ENCODE measurements around the gene MVP.
A peak's percentile ranks its signal among the peaks of the same experiment; 100 is the strongest.
"Not testable (repeated sequence)": the region's sequence is repeated elsewhere in the genome, so short reads cannot be mapped to it uniquely, and the experiment has no call there.

The MVP gene

DNA sequence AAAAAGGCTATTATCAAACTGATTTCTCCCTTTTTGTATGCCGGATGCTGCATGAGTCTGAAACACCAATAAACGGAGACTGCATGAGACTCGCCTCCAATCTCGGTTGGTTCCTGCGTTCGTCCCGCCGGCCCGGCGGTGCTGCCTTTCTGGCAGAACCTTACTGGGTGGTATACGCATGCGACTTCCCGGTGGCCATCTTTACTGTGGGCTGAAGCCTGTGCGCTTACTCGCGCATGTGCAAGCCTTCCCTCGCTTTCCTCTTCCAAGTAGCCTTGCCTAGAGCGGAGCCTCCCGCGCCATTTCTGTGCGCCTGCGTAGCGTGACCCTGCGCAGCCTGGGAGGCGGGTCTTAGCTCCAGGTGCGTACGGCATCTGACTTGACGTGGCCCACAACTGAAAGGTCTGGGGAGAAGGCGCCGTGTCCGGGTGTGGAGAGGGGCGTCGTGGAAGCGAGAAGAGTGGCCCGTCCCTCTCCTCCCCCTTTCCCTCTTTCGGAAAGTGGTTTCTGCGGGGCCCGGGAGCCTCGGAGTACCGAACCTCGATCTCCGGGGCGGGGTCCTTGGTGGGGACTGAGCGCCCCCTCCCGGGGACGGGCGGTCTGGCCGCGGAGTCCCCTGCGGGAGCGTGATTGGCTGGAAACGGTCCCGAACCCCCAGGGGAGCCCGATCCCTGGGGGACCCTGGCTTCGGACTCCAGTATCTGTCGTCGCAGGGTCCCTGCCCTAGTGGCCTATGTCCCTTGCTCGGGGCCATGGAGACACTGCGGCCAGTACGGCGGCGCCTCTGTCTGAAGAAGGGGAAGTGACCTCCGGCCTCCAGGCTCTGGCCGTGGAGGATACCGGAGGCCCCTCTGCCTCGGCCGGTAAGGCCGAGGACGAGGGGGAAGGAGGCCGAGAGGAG lies 4.2 kb upstream of the MVP start, which contains the start of gene PAGR1:
PAGR1 (plus strand) TSS at position 360 of the 901 bp plus-strand sequence; CDS start at position 734, 374 bp downstream.
- TF ChIP-seq POLR2A (IDR thresholded peaks at IDR 0.05; ENCODE audit: low read length) (peak; percentile 75), GATA1 (IDR thresholded peaks at IDR 0.05; ENCODE audit: low read depth, low read length) (no peak)
- DNase-seq, result peak; percentile 99

DNA sequence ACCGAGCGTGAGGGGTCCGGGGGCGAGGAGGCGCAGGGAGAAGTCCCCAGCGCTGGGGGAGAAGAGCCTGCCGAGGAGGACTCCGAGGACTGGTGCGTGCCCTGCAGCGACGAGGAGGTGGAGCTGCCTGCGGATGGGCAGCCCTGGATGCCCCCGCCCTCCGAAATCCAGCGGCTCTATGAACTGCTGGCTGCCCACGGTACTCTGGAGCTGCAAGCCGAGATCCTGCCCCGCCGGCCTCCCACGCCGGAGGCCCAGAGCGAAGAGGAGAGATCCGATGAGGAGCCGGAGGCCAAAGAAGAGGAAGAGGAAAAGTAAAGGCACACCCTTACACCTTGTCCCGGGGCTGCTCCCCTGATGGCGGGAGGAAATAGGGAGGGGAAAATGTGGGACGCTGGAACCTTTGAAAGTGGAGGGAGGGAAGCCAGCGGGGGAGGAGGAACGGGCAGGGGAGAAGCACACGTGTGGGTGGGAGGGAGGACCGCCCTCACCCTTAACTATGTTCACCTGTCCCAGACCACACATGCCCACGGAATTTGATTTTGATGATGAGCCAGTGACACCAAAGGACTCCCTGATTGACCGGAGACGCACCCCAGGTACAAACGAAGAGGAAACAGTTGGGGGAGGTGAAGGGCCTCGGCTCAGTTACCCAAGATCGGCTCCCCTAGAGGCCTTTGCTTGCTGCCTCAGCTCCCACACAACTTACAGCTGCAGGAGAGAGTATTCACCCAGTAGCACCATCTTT lies 3.4 kb upstream of the MVP start:
- TF ChIP-seq POLR2A (IDR thresholded peaks at IDR 0.05; ENCODE audit: low read length), result no peak
- TF ChIP-seq GATA1 (IDR thresholded peaks at IDR 0.05; ENCODE audit: low read depth, low read length), result no peak
- DNase-seq, result peak in 1 of 2 experiments; percentile 70

DNA sequence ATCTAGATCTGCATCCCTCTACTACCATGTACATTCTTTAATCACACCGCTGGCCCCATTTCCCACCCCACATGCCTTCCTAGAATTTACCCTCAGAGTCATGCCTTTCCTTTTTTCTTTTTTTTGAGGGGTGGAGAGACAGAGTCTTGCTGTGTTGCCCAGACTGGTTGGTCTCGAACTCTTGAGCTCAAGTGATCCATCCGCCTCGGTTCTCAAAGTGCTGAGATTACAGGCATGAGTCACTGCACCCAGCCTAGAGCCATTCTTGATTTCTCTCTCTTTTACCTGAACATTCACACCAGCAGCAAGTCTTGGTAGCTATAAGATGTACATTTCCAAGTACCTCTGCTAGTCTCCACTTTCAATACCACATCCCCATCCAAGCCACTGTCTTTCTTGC lies 2.2 kb upstream of the MVP start:
- no peak for TF ChIP-seq GATA1 (IDR thresholded peaks at IDR 0.05; ENCODE audit: low read depth, low read length)
- no peak for TF ChIP-seq POLR2A (IDR thresholded peaks at IDR 0.05; ENCODE audit: low read length)
- DNase-seq, result no peak

DNA sequence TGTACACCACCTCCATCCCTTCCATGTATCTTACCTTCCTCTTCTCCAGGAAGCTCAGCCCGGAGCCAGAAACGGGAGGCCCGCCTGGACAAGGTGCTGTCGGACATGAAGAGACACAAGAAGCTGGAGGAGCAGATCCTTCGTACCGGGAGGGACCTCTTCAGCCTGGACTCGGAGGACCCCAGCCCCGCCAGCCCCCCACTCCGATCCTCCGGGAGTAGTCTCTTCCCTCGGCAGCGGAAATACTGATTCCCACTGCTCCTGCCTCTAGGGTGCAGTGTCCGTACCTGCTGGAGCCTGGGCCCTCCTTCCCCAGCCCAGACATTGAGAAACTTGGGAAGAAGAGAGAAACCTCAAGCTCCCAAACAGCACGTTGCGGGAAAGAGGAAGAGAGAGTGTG lies 756 bp upstream of the MVP start:
- TF ChIP-seq GATA1 (IDR thresholded peaks at IDR 0.05; ENCODE audit: low read depth, low read length) (no peak), POLR2A (IDR thresholded peaks at IDR 0.05; ENCODE audit: low read length) (no peak)
- DNase-seq, result no peak

DNA sequence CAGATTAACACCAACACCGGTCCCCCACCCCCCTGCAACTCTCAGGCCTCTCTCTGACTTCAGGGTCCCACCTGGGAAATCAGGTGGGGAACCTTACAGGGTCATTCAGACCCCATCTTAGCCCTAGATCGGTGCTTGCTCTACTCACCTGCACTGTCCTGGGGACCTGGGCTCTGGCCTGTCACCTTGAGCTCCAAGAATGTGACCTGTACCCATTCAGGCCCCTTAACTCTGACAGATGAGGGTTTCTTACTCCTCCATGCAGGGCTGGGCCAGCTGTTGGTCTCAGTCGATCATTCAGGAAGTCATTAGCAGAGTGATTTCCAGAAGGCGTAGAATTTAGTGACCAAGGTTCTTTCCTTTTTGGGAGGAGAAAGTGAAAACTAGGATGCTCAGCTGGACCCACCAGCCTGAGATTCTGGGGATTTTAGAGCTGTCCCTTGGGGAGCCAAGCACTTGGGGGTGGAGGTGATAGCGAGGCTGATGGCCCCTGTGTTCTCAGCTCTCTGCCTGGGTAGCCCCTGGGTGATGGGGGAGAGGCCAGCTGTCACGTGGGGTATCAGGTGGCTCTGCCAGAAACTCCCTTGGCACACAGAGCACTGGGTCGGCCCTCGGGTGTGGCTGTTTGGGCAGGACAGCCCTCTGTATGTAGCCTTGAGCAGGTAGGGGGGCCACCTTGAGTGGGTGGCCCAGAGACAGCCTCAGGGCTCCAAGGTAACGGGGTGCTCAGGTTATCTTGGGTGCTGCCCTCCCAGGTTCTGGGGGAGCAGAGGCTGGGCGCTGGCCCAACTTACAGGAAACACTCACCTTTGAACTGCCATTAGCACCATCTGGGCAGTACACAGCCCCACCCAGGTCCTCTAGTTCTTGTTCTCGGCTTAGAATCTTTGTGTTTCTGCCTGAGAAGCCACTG lies 724 bp downstream of the MVP start:
- TF ChIP-seq POLR2A (IDR thresholded peaks at IDR 0.05; ENCODE audit: low read length) (no peak), GATA1 (IDR thresholded peaks at IDR 0.05; ENCODE audit: low read depth, low read length) (no peak)
- DNase-seq, result no peak

DNA sequence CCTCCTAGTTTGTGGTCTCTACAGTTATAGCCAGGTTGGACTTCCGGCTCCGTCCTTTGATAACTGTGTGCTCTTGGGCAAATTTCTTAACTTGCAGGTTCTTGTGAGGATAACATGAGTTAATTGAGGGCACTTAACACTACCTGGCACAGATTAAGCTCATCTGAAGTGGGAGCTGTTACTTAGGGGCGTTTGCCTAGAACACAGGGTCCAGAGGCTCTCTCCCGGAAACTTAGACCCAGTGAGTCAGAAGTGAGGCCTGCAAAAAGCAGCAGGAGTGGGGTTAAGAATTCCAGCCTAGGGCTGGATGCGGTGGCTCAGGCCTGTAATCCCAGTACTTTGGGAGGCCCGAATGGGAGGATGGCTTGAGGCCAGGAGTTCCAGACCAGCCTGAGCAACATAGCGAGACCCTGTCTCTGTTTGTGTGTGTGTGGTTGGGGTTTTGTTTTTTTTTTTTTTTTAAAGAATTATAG lies 1.4 kb downstream of the MVP start:
- TF ChIP-seq GATA1 (IDR thresholded peaks at IDR 0.05; ENCODE audit: low read depth, low read length) (no peak), POLR2A (IDR thresholded peaks at IDR 0.05; ENCODE audit: low read length) (no peak)
- no peak for DNase-seq

DNA sequence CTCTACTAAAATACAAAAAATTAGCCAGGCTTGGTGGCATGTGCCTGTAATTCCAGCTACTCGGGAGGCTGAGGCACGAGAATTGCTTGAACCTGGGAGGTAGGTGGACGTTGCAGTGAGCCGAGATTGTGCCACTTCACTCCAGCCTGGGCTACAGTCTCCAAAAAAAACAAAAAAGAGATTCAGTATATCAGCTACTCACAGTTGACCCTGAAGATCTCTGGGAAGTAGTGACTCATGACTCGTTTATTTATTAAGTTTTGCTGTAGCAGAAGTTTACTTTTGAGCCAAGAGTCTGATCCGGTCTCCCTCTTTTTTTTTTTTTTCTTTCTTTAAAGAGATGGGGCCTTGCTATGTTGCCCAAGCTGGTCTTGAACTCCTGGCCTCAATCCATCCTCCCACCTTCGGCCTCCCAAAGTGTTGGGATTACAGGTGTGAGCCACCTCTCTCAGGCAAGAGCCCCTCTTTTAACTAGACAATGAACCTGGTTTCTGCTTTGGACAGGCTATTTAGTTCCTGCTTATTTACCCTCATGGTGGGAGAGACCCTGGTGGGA lies 4.4 kb downstream of the MVP start:
- TF ChIP-seq POLR2A (IDR thresholded peaks at IDR 0.05; ENCODE audit: low read length), result no peak
- no peak for TF ChIP-seq GATA1 (IDR thresholded peaks at IDR 0.05; ENCODE audit: low read depth, low read length)
- DNase-seq, result no peak

DNA sequence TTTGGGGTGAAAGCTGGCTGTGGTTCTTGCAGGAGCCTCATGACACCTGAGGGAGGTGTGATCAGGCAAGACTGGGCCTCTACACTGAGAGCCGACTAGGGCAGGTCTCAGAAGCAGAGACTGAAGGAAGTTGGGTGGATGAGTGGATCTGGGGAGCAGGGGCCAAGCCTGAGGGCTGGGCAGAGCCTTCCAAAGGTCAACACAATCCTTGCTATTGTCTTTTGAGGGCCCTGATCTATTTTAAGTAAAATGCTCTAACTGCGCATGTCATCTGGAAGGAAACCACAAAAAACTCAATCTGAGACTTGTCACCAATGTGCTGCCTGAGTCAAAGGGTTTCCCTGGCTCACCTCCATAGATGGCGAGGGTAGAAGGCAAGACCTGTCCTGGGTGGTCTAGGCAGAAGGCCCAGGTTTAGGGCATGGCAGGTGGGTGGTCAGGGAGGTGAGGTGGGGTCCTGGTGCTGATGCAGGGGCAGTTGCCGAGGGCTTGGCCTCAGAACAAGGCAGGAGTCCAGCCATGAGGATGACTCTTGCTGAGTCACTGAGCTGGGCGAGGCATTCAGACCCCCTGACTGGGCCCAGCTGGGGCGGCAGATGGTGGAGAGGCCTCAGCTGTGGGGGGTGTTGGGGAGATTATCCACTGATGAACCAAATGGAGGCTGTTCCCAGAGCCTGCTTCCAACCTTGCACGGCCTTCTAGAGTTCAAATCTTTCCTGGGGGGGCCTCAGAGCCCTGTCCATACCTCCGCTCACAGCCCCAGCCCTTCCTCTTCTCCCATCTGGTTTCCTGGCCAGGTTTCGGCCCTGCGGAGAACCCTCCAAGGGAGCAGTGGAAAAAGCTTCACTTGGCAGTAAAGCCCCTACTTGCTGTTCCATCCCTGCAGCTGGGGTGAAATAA lies 5.1 kb downstream of the MVP start:
- DNase-seq, result no peak
- TF ChIP-seq POLR2A (IDR thresholded peaks at IDR 0.05; ENCODE audit: low read length) (no peak), GATA1 (IDR thresholded peaks at IDR 0.05; ENCODE audit: low read depth, low read length) (no peak)

DNA sequence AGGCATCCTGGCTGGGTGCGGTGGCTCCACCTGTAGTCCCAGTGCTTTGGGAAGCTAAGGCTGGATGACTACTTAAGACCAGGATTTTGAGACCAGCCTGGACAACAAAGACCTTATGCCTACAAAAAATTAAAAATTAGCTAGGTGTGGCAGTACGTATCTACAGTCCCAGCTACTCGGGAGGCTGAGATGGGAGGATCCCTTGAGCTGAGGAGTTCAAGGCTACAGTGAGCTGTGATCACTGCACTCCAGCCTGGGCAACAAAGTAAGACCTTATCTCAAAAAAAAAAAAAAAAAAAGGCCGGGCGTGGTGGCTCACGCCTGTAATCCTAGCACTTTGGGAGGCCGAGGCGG lies 6.1 kb downstream of the MVP start:
- no peak for DNase-seq
- no peak for TF ChIP-seq GATA1 (IDR thresholded peaks at IDR 0.05; ENCODE audit: low read depth, low read length)
- TF ChIP-seq POLR2A (IDR thresholded peaks at IDR 0.05; ENCODE audit: low read length), result no peak

DNA sequence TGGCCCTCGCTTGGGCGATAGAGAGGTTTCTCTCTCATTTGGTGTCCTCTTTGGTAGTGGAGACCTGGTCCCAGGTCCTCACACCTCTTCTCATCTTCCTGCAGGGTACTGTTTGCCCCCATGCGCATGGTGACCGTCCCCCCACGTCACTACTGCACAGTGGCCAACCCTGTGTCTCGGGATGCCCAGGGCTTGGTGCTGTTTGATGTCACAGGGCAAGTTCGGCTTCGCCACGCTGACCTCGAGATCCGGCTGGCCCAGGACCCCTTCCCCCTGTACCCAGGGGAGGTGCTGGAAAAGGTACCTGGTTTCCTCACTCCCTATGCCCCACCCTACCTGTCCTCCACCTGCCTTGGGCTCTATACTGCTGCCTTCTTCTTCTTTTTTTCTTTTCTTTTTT lies 10.5 kb downstream of the MVP start:
- TF ChIP-seq POLR2A (IDR thresholded peaks at IDR 0.05; ENCODE audit: low read length) (no peak), GATA1 (IDR thresholded peaks at IDR 0.05; ENCODE audit: low read depth, low read length) (no peak)

DNA sequence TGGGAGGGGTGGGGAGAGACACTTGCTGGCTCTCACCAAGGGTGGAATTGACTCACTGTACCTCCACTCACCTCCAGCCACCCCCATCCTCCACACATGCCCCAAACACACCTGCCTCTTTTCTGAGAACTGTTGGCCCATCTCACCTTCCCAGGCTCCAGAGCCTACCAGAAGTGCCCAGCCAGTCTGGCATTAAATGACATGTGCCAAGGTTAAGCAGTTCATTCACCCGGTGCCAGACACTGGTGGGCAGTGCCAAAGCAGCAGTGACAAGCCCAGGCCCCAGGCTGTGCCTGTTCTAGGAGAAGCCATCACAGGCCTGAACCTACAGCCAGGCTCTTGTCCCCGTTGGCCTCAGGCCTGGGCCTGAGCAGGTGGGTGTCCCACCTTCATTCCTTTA lies 11.2 kb downstream of the MVP start:
- no peak for DNase-seq
- no peak for TF ChIP-seq GATA1 (IDR thresholded peaks at IDR 0.05; ENCODE audit: low read depth, low read length)
- no peak for TF ChIP-seq POLR2A (IDR thresholded peaks at IDR 0.05; ENCODE audit: low read length)

More for the DNA sequence above, 10.5 kb downstream of the MVP start:
- no peak for DNase-seq

DNA sequence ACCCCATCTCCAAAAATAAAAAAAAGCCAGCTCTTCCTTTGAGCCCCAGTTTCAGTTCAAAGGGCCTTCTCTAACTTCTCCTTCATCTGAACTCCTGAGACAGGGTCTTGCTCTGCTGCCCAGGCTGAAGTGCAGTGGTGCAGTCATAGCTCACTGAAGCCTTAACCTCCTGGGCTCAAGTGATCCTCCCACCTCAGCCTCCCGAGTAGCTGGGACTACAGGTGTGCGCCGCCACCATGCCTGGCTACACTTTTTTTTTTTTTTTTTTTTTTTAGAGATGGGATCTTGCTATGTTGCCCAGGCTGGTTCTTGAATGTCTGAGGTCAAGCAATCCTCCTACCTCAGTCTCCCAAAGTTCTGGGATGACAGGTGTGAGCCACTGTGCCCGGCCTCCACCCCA lies 13.0 kb downstream of the MVP start:
- DNase-seq, result not testable (repeated sequence)
